Heart left ventricle (tissue), 16 donors: Measurements from ENCODE around the gene IQGAP2. TPM values are rescaled to one million over a fixed set of nuclear protein-coding genes. Genes with fewer than 3 reads are reported as not detected.
A peak's percentile ranks its signal among the peaks of the same experiment; 100 is the strongest.

Experiments
- ATAC-seq, 4 donors: fragments of 200-7000 bp; cut with Tn5 transposase; one replicate each; pipeline ENCODE4 v1.9.1; 2020 to 2022; ENCODE audit warnings: moderate library complexity in 4 of 4, mild to moderate bottlenecking in 3 of 4, moderate number of reproducible peaks in 1 of 4
- DNase-seq, 5 donors: peaks; one replicate each; pipeline ENCODE4 v3.0.0-alpha.2; 2020
- H3K27ac ChIP-seq, 12 donors: fragments of 200-600 bp; sonication (generic) in 4 of 12; one replicate each; pipeline versions ENCODE4 v1.5.0 to v1.8.0; 2016 to 2022; ENCODE audit warnings: mild to moderate bottlenecking in 2 of 12
- H3K27me3 ChIP-seq, 9 donors: fragments of 200-600 bp; sonication (generic) in 2 of 9; one replicate each; pipeline versions ENCODE4 v1.5.1 to v1.8.0; 2016 to 2022; ENCODE audit warnings: mild to moderate bottlenecking in 3 of 9
- H3K36me3 ChIP-seq, 9 donors: fragments of 200-600 bp; sonication (generic) in 2 of 9; one replicate each; pipeline versions ENCODE4 v1.5.0 to v1.8.0; 2018 to 2022; ENCODE audit warnings: mild to moderate bottlenecking in 2 of 9
- H3K4me1 ChIP-seq, 12 donors: fragments of 200-600 bp; sonication (generic) in 4 of 12; one replicate each; pipeline versions ENCODE4 v1.5.0 to v1.8.0; 2016 to 2022; ENCODE audit warnings: mild to moderate bottlenecking in 3 of 12
- H3K4me3 ChIP-seq, 12 donors: fragments of 200-600 bp; sonication (generic) in 4 of 12; one replicate each; pipeline versions ENCODE4 v1.5.0 to v1.8.0; 2017 to 2022; ENCODE audit warnings: mild to moderate bottlenecking in 9 of 12, moderate library complexity in 4 of 12
- H3K9me3 ChIP-seq, 12 donors: fragments of 200-600 bp; sonication (generic) in 4 of 12; one replicate each; pipeline versions ENCODE4 v1.5.0 to v1.8.0; 2016 to 2022; ENCODE audit warnings: mild to moderate bottlenecking in 1 of 12
- POLR2A ChIP-seq, 2 donors: fragments of 450-650 bp; IDR thresholded peaks; one replicate each; pipeline ENCODE4 v1.6.1; 2017; ENCODE audit warnings: antibody characterized with exemption in 2 of 2, mild to moderate bottlenecking in 2 of 2, moderate library complexity in 2 of 2
- WGBS, 4 donors: extraction: QIAGEN DNeasy Blood & Tissue Kit in 2 of 4; methylation state at CpG; one replicate each; pipeline versions ENCODE4 v1.1.5 to v1.1.7; 2013 to 2018; 5-methylcytosine and 5-hydroxymethylcytosine counted together
- intact Hi-C, 10 donors: fragments of 100-400 bp; cut with DNase I; formaldehyde crosslinking; loops; one replicate each; pipeline versions ENCODE4 v1.11.1 to v1.14.2; 2022
- polyA plus RNA-seq, 2 donors: library from polyadenylated mRNA; stranded (reverse); fragments of 200-250 nt; gene quantifications; one replicate each; pipeline ENCODE4 v1.2.3, GENCODE V29; 2013
- total RNA-seq, 9 donors: library from RNA; depleted of rRNA in 2 of 9; stranded (reverse); fragments of >200 nt in 2 of 9; fragmentation: NEBNext Ultra II Directional in 3 of 9; extraction: Animal tissue kit (Norgen Biotek cat#: 25700) in 3 of 9; gene quantifications; one replicate each; pipeline versions ENCODE4 v1.1.0 to v1.2.4, GENCODE V29; 2016 to 2023
- TF ChIP-seq, protein P1 (sequence below), 12 donors: fragments of 200-600 bp; sonication (generic) in 4 of 12; IDR thresholded peaks; one replicate each; pipeline versions ENCODE4 v1.5.0 to v1.8.0; 2018 to 2022; ENCODE audit warnings: antibody characterized with exemption in 12 of 12, mild to moderate bottlenecking in 5 of 12
- donor health status: ischemic (EF 13 %, LVEDD 7.1; RV severe dilation, severe dysfunction).
- donor health status: healthy with polysubstance abuse.
- donor health status: DM: no; HTN: yes; CAD: no.
- donor health status: DM: no; HTN: no; CAD: no.
- donor health status: ischemic (EF 25% LVEDD 6.9; RV normal size, moderate dysfunction).
- donor health status: ischemic (EF 25% LVEDD 5.7; RV mildly dilated, moderate dysfunction).
- donor health status: healthy.
- donor health status: DM: yes; HTN: yes; CAD: no.
- donor health status: ischemic (EF 35%, LVEDD 5.7; RV mildly dilated, moderate dysfunction).
- donor health status: nonischemic (EF 11% LVEDD 7.7; RV severe dilation, severe dysfunction).
- donor health status: DM: yes; HTN: yes; CAD: no.
- donor health status: PGD.
- donor health status: ischemic (EF 29% LVEDD 5.4; RV normal size, mild dysfunction).
- donor health status: nonischemic (EF 23%, LVEDD 6.1; RV moderate dilation, normal function).

The IQGAP2 gene
- total and polyA plus RNA-seq, 11 donors: 1.7 to 35.4 (median 6.1) TPM

- intact Hi-C loops: no loop called here
- no peak for DNase-seq
- H3K4me1 ChIP-seq: peaks cover 0 to 5% (median 0%) of the 10 kb centered on the region in 12 donors
- H3K27me3 ChIP-seq: no peaks in the 10 kb centered on the region
- H3K27ac ChIP-seq: peak overlapping the region in 1 of 12 donors; percentile 35
- H3K4me3 ChIP-seq: no peak overlapping the region
- no peak for ATAC-seq
- TF ChIP-seq, protein P1, sequence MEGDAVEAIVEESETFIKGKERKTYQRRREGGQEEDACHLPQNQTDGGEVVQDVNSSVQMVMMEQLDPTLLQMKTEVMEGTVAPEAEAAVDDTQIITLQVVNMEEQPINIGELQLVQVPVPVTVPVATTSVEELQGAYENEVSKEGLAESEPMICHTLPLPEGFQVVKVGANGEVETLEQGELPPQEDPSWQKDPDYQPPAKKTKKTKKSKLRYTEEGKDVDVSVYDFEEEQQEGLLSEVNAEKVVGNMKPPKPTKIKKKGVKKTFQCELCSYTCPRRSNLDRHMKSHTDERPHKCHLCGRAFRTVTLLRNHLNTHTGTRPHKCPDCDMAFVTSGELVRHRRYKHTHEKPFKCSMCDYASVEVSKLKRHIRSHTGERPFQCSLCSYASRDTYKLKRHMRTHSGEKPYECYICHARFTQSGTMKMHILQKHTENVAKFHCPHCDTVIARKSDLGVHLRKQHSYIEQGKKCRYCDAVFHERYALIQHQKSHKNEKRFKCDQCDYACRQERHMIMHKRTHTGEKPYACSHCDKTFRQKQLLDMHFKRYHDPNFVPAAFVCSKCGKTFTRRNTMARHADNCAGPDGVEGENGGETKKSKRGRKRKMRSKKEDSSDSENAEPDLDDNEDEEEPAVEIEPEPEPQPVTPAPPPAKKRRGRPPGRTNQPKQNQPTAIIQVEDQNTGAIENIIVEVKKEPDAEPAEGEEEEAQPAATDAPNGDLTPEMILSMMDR (IDR thresholded peaks at IDR 0.05): no peak
- TF ChIP-seq POLR2A (IDR thresholded peaks at IDR 0.05): no peak
- no peaks in the 10 kb centered on the region for H3K9me3 ChIP-seq
- 84 to 90% (median 86%) methylated on average over 7 of the region's 7 CpGs for WGBS, 4 donors
- peaks cover 0 to 7% (median 0%) of the 10 kb centered on the region in 9 donors for H3K36me3 ChIP-seq
These were observed 161.9 kb downstream of the IQGAP2 start for GRCh38 chr5:76565009-76565408.

GRCh38 chr5:76570153-76570552, 167.1 kb downstream of the IQGAP2 start:
- TF ChIP-seq, protein P1 (IDR thresholded peaks at IDR 0.05): no peak
- no peak for TF ChIP-seq POLR2A (IDR thresholded peaks at IDR 0.05)
- intact Hi-C loops: no loop called here
- Histone ChIP-seq H3K9me3 (no peaks in the 10 kb centered on the region), H3K27me3 (peaks cover 0 to 3% (median 0%) of the 10 kb centered on the region in 9 donors), H3K36me3 (peaks cover 0 to 7% (median 0%) of the 10 kb centered on the region in 9 donors), H3K4me3 (no peak overlapping the region), H3K4me1 (peaks cover 0 to 15% (median 0%) of the 10 kb centered on the region in 12 donors), H3K27ac (no peak overlapping the region)
- 80 to 85% (median 82%) methylated on average over 4 of the region's 4 CpGs for WGBS, 4 donors
- ATAC-seq: no peak
- DNase-seq: no peak

DNA sequence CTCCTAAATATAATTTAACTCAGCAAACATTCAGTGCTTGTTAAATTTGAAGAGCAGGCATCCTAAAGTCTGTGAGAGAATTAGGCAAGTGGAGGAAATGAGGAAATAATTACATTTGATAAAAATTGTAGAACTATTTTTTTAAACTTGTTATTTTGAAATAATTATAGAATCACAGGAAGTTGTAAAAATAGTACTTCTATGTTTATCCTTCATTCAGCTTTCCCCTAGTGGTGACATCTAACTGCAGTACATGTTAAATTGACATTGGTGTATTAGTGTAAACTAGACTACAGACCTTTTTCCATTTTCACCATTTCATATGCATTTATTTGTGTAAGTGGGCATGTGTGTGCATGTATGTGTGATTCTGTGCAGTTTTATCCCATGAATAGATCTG, 168.5 kb downstream of the IQGAP2 start:
- no peak overlapping the region for H3K4me3 ChIP-seq
- no peak overlapping the region for H3K27ac ChIP-seq
- H3K27me3 ChIP-seq: peaks cover 0 to 3% (median 0%) of the 10 kb centered on the region in 9 donors
- no peak for DNase-seq
- no peaks in the 10 kb centered on the region for H3K9me3 ChIP-seq
- intact Hi-C loops: no loop called here
- peaks cover 0 to 10% (median 0%) of the 10 kb centered on the region in 12 donors for H3K4me1 ChIP-seq
- H3K36me3 ChIP-seq: no peaks in the 10 kb centered on the region
- ATAC-seq: no peak
- no peak for TF ChIP-seq POLR2A (IDR thresholded peaks at IDR 0.05)
- TF ChIP-seq, protein P1 (IDR thresholded peaks at IDR 0.05): peak in 5 of 12 donors; percentile 9 to 23 (median 18)

- H3K4me1 ChIP-seq: peaks cover 0 to 15% (median 0%) of the 10 kb centered on the region in 12 donors
- no peaks in the 10 kb centered on the region for H3K9me3 ChIP-seq
- no peaks in the 10 kb centered on the region for H3K36me3 ChIP-seq
- DNase-seq (no peak), ATAC-seq (no peak)
- H3K4me3 ChIP-seq: no peak overlapping the region
- no peak for TF ChIP-seq POLR2A (IDR thresholded peaks at IDR 0.05)
- TF ChIP-seq, protein P1 (IDR thresholded peaks at IDR 0.05): no peak
- intact Hi-C loops: no loop called here
- H3K27ac ChIP-seq: no peak overlapping the region
- peaks cover 0 to 3% (median 0%) of the 10 kb centered on the region in 9 donors for H3K27me3 ChIP-seq
These were observed 173.4 kb downstream of the IQGAP2 start for GRCh38 chr5:76576450-76576849.
